HL-60 (cell line): Measurements from ENCODE around the gene SLC46A2.

Experiments
- DNase-seq, 2 experiments: peaks; one replicate each; pipeline ENCODE4 v3.0.0-alpha.2; 2010 to 2020; ENCODE audit warnings: low read depth in 1 of 2, low spot score in 1 of 2
- H3K27ac ChIP-seq: fragments of 250-450 bp; sonication (Bioruptor Pico); replicated peaks from 2 replicates; pipeline ENCODE4 v1.5.1; 2020; ENCODE audit warnings: mild to moderate bottlenecking, moderate library complexity
- H3K27me3 ChIP-seq: fragments of 250-450 bp; sonication (Bioruptor Pico); 2 replicates; pipeline ENCODE4 v1.5.1; 2021; ENCODE audit warnings: mild to moderate bottlenecking, moderate library complexity; ENCODE audit not compliant: insufficient read depth, poor library complexity, severe bottlenecking
- H3K4me3 ChIP-seq: replicated peaks from 2 replicates; pipeline ENCODE4 v1.5.1; 2011; ENCODE audit warnings: mild to moderate bottlenecking, control low read depth, low read length; ENCODE audit not compliant: insufficient read depth
- CTCF ChIP-seq: IDR thresholded peaks from one replicate; pipeline ENCODE4 v1.5.1; 2011; ENCODE audit warnings: low read length, control low read depth, inconsistent platforms; ENCODE audit not compliant: insufficient read depth
- GABPA ChIP-seq: IDR thresholded peaks from 2 replicates; pipeline ENCODE4 v1.6.1; 2012; ENCODE audit warnings: low read depth
- POLR2AphosphoS5 ChIP-seq: IDR thresholded peaks from 2 replicates; pipeline ENCODE4 v1.6.1; 2012; ENCODE audit warnings: low read depth
- REST ChIP-seq: IDR thresholded peaks from 2 replicates; pipeline ENCODE4 v1.6.1; 2012; ENCODE audit warnings: low read depth; ENCODE audit not compliant: insufficient replicate concordance
- SPI1 ChIP-seq: IDR thresholded peaks from 2 replicates; pipeline ENCODE4 v1.6.1; 2012; ENCODE audit warnings: low read depth, mild to moderate bottlenecking, borderline replicate concordance

The SLC46A2 gene

GRCh38 chr9:112869917-112870316 lies 20.8 kb downstream of the SLC46A2 start:
- no peak overlapping the region for H3K27ac ChIP-seq
- no peaks in the 10 kb centered on the region for H3K27me3 ChIP-seq
- no peak for TF ChIP-seq SPI1
- no peak for TF ChIP-seq CTCF
- no peak for TF ChIP-seq GABPA
- no peak for TF ChIP-seq POLR2AphosphoS5
- no peak for TF ChIP-seq REST
- no peak for DNase-seq
- H3K4me3 ChIP-seq = no peak overlapping the region

DNA sequence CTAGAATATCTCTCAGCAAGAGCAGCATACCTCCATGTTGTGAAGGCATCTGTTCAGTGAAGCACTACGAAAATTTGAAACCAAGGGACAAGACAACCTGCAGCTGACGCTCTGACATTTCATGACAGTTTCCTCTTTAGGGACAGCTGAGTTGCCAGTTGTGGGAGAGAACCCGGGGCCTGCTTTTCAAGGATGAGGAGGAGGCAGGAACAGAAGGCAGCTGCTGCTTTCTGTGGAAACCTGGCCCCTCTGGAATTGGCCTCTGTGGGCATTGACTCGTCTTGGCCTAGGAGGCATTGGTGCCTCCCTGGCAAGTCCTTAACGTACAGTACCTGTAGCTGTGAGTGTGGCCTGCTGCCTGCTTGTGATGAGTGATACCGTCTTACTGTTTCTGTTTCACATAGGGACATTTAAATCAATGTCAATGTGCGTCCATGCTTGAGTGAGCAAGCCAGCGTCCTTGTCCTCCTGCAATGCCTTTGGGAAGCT lies 21.6 kb downstream of the SLC46A2 start:
- H3K27me3 ChIP-seq = no peaks in the 10 kb centered on the region
- DNase-seq = no peak
- no peak overlapping the region for H3K27ac ChIP-seq
- no peak overlapping the region for H3K4me3 ChIP-seq
- TF ChIP-seq CTCF (no peak), POLR2AphosphoS5 (no peak), GABPA (no peak), REST (no peak), SPI1 (no peak)

DNA sequence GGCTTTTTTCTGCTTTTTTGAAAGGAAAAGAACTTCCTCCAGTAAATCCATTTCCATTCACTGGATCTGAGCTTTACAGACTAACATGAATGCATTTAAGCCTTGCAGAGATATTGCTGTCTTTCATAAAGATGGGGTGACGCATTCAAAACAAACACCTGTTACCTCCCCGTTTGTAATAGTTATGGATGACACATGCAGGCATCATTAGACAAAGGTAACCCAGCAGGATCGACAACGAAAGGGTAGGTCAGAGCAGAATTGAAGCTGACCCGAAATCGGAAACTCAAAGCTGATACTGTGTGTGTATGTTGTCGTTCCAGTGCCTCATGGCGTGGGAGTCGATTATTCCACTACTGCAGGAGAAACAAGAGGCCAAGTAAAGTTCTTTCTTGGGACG lies 22.2 kb downstream of the SLC46A2 start:
- Histone ChIP-seq H3K27ac (no peak overlapping the region), H3K4me3 (no peak overlapping the region), H3K27me3 (no peaks in the 10 kb centered on the region)
- no peak for DNase-seq
- no peak for TF ChIP-seq POLR2AphosphoS5
- TF ChIP-seq GABPA = no peak
- no peak for TF ChIP-seq SPI1
- no peak for TF ChIP-seq REST
- no peak for TF ChIP-seq CTCF
